GM21515 (cell line): Measurements from ENCODE around the gene ACIN1.
A peak's percentile ranks its signal among the peaks of the same experiment; 100 is the strongest.
"Not testable (repeated sequence)": the region's sequence is repeated elsewhere in the genome, so short reads cannot be mapped to it uniquely, and the experiment has no call there.

Experiments used
- ATAC-seq: cut with Tn5 transposase; IDR thresholded peaks from one replicate; pipeline ENCODE4 v1.9.1; 2021; ENCODE audit not compliant: unreplicated experiment

Gene ACIN1

DNA sequence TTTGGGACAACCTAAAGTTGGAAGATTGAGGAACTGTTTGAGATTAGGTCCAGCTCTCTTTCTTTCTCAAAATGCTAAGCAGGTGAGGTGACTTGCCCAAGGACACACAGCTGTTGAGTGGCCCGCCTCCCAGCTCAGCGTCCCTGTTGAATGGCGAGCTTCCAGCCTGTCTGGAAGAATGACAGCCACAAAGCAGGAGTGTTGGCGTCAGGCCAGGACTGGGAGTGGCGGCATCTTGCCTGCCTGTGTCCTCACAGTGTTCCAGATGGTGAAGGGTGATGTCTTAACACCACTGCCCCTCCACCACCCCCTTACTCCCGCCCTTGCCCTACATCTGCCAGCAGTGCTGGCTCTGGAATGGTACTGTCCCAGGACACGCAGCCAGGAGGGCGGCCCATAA, 28.5 kb upstream of the ACIN1 start:
- ATAC-seq, result no peak

DNA sequence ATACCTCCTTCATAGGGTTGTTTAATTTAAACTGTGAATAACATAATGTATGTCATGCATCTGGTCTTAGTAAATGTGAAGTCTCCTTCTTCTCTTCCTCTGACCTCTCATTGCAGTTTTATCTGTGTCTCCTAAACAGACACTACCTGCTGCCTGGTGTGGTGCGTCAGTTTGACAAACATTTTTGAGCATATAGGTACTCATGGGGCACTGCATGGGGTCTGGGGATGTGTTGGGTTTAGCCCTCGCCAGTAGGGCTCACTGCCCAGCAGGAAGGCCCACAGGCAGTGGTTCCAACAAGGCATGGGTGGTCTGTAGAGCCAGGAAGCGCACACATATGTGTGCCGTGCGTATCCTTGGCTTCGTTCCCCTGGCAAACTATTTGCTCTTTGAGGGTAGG, 27.1 kb upstream of the ACIN1 start:
- ATAC-seq, result no peak

DNA sequence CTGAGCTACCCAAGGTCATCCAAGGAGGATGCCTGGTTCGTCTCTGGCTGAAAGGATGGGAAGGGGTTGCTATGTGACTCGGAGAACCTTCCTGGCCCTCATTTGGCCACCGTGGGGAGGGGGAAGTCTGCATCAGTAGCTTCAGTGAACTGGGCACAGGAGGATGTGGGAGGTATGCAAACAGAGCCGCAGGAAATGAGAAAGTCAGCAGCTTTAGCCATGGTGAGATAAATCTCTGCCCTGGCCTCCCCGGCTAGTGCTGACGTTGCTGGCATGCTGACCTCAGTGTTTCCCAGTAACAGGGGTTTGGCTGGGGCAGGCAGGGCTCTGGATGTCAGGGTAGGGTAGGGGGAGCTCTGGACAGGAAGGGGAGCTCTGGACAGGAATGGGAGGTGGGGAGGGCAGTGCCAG, 26.4 kb upstream of the ACIN1 start:
- ATAC-seq, result no peak

DNA sequence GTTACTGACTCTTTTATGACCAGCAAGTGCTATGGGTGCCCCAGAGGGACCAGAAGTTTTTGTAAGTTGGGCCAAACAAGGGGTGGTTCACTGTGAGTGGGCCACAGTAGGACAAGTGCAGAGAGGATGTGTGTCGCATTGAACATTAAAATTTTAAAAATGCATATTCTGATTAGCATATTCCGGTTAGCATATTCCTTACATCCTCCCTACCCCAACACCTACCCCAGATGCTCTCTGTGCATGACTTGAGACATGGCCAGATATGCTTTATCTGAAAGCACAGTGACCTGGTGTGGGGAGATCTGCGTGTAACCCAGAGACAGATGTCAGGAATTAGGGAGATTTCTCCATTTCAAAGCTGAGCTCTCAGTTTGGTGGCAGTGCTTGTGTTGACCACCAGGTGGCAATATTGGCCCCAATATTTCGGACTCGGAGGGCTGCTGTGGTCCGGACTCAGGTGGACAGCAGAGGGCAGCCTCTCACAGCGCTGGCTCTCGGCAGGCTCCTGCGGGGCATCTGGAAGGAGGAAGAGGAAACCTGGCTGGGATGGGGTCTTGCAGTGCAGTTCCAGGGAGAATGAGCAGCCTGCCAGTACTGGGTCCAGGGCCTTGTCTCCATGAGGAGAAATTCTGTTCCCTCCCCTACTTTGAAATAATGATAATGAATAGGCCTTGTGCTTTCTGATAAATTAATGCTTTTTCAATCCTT, 25.8 kb upstream of the ACIN1 start:
- ATAC-seq, result peak; percentile 70

DNA sequence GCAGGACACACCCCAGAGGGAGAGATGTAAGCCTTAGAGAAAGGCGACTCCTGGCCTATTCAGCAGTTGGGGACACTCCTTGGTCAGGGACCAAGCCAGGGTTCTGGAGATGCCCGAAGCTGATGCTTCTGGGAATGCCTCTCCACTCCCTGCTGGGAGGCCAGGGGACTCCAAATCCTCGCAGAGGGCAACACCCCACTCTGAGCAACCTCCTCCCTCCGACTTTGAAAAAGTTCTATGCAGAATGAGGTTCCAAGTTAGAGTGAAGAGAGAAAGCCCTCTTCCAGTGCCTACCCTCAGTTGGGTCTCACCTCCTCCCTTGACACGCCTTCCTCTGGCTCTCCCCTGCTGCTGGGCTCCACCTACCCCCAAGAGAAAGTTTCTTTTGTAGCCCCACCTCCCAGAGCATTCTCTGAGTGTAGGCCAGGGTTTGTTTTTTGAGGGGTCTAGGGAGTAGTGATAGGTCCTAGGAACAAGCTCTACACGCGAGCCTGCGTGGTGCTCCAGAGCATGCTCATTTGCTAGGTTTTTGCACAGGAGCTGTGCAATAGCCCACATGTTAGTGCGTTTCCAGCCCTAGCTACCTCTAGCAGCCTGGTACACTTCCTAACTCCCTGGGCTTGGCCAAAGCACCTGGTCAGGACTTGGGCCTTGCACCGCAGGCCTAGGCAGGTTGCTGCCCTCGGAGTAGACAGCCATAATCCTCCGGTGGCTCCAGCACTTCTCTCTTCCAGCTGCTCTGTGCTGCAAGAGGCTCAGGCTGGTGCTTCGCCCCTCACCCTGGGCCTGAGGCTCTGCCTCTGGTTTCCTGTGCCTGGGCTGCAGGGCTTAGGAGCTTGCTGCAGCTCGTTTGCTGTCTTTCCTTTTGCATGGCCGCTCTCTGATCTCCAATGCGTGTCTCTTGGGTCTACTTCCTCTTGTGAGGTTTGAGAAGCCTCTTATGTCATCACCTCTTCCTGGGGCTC, 24.7 kb upstream of the ACIN1 start:
- ATAC-seq, result no peak

GRCh38 chr14:23118506-23119362, 23.8 kb upstream of the ACIN1 start, which contains the start of gene CEBPE:
CEBPE (minus strand) TSS chr14:23119255; CDS start chr14:23119091, 164 bp downstream.
- no peak for ATAC-seq

DNA sequence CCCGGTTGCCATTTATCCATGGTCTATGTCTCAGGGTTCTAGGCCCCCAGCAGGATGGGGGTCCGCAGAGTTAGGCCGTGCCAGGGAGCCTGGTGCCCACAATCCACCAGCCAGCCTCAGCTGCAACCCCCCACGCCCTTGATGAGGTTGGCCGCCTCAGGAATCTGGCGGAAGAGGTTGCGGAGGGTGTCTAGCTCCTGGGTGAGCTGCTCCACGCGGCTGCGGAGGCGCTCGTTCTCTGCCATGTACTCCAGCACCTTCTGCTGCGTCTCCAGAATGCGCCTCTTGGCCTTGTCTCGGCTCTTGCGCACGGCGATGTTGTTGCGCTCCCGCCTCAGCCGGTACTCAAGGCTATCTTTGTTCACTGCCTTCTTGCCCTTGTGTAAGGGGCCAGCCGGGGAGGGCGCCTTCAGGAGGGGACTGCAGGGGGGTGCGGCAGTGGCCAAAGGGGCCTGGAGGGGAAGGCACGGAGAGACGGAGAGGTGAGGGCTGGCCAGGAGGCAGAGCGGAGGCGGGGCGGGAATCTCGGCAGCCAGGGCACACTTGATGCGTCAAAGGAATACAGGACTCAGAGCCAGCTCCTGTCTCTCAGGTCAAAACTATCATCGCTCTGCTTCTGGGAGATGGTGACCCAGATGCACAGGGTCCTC, 22.6 kb upstream of the ACIN1 start:
- no peak for ATAC-seq

DNA sequence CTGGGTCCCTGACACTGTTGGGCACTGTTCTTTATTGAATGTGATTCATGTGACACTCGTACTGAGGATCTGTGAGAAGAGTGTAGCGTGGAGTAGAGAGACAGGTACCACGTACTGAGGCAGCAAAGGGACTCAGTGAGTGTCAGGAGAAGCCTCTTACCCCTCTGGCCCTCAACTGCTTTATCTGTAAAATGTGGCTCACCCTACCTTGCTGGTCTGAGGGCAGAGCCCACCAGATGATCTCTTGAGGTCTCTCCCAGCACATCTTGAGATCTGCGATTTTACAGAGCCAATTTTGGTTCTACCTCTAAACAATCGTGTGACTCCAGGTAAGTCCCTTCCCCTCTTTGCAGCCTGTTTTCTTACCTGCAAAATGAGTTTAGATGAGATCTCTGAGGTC, 21.0 kb upstream of the ACIN1 start:
- no peak for ATAC-seq

DNA sequence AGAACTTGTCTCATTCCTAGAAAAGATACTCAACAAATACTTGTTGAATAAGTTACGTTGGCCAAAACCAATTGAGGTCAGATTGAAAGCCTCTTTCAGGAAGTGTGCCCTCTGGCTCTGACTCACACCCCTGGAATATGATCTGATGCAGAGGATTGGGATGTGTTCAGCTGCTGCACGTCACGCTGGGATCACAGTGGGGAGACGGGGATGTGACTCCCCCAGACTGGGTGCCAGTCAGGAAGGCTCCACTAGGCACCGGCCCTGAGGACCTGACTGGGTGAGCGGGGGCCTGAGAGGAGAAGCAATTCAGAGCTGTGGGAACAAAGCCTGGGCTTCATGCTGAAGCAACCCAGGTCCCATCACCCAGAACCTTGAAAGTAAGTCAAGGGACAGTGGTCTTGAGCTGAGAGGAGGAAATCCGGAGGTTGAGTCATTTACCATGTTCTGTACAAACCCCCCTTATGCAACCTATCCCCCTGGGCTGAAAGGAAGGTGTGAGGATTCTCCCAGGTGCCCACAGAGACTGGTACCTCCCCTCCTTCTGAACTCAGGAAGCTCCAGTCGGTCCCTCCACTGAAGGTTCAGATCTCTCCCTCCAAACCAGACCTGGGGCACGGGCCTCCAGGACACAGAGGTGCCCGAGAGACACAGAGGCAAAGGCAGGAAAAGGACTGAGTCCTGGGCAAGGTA, 20.2 kb upstream of the ACIN1 start:
- no peak for ATAC-seq

GRCh38 chr14:23114669-23115038, 19.7 kb upstream of the ACIN1 start:
- ATAC-seq, result no peak

DNA sequence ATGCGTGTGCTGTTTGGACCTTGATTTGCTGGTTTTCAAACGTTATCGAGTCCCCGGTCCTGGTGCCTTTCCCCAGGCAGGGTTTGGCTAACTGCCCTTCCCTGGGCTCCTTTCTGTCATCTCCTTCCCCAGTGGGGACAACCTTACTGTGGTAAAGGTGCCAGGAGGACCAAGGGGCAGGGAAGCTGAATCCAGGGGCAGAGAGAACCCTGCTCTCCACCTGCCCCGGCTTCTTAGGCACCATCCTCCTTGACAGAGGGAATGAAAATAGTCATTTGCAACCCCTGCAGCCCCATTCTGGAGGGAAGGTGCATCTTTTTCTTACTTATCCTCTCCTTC, 19.2 kb upstream of the ACIN1 start:
- ATAC-seq, result no peak

- no peak for ATAC-seq
Measured at GRCh38 chr14:23113431-23114119, 18.6 kb upstream of the ACIN1 start.

GRCh38 chr14:23112359-23113178, 17.6 kb upstream of the ACIN1 start:
- ATAC-seq, result no peak

- no peak for ATAC-seq
Measured at GRCh38 chr14:23110579-23111365, 15.8 kb upstream of the ACIN1 start.

DNA sequence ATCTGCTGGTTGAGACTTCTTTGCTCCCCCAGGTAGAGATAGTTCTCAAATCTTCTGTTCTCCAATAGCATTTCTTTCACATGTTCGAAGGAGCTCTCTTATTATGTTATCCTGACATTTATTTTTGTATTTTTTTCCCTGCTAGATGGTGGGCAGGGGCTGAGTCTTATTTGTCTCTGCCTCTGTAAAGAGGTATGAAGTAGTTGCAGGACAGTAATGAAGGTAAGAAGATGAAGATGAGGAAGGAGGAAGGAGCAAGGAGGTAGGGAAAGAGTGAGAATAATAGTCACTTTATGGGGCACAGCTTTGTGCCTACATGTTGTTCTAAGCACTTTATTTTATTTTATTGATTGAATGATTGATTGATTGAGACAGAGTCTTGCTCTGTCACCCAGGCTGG, 14.8 kb upstream of the ACIN1 start:
- no peak for ATAC-seq

- ATAC-seq, result not testable (repeated sequence)
Measured at GRCh38 chr14:23108169-23108568, 13.2 kb upstream of the ACIN1 start.

GRCh38 chr14:23107620-23108019, 12.7 kb upstream of the ACIN1 start:
- ATAC-seq, result not testable (repeated sequence)

DNA sequence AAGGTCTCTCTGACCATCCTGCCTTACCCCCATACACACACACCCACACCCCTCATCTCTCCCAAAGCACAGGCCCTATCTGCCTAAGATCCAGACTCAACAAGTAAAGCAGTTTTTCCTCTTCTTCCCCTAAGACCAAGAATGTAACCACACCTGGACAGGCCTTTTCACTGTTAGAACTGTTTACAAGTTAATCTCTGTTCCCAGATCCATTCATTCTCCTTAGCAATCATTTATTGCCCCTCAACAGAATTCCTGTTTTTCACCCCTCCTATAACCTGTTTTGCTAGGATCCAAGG, 11.8 kb upstream of the ACIN1 start:
- no peak for ATAC-seq
